A673 (cell line): ENCODE data around the gene KRTAP9-9.
"Not testable (repeated sequence)": the region's sequence is repeated elsewhere in the genome, so short reads cannot be mapped to it uniquely, and the experiment has no call there.

Experiments
- EZH2 ChIP-seq: fragments of 200-600 bp; sonication (generic); IDR thresholded peaks from 2 replicates; pipeline ENCODE4 v1.6.1; 2017; ENCODE audit warnings: borderline replicate concordance, low read depth, mild to moderate bottlenecking, mixed read lengths, antibody characterized with exemption, low read length; ENCODE audit not compliant: poor library complexity, severe bottlenecking
- TF ChIP-seq, protein P1 (sequence below): fragments of 300-800, 200-600 bp; sonication (generic); conservative IDR thresholded peaks from 2 replicates; pipeline ENCODE4 v1.5.1; 2017; ENCODE audit warnings: low read depth, mild to moderate bottlenecking, antibody characterized with exemption, low read length, moderate library complexity, mixed read lengths

DNA sequence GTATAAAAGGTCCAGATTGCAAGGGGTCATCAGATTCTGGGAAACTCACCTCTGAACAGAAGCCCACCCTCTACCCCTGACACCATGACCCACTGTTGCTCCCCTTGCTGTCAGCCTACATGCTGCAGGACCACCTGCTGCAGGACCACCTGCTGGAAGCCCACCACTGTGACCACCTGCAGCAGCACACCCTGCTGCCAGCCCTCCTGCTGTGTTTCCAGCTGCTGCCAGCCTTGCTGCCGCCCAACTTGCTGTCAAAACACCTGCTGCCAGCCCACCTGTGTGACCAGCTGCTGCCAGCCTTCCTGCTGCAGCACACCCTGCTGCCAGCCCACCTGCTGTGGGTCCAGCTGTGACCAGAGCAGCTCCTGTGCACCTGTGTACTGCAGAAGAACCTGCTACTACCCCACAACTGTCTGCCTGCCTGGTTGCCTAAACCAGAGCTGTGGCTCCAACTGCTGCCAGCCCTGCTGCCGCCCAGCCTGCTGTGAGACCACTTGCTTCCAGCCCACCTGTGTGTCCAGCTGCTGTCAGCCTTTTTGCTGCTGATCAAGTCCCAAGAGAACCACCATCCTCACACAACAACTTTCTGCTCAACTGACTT, 5.4 kb upstream of the KRTAP9-9 start, which contains the start of gene KRTAP9-4:
- TF ChIP-seq, protein P1, sequence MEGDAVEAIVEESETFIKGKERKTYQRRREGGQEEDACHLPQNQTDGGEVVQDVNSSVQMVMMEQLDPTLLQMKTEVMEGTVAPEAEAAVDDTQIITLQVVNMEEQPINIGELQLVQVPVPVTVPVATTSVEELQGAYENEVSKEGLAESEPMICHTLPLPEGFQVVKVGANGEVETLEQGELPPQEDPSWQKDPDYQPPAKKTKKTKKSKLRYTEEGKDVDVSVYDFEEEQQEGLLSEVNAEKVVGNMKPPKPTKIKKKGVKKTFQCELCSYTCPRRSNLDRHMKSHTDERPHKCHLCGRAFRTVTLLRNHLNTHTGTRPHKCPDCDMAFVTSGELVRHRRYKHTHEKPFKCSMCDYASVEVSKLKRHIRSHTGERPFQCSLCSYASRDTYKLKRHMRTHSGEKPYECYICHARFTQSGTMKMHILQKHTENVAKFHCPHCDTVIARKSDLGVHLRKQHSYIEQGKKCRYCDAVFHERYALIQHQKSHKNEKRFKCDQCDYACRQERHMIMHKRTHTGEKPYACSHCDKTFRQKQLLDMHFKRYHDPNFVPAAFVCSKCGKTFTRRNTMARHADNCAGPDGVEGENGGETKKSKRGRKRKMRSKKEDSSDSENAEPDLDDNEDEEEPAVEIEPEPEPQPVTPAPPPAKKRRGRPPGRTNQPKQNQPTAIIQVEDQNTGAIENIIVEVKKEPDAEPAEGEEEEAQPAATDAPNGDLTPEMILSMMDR = not testable (repeated sequence)
- not testable (repeated sequence) for TF ChIP-seq EZH2
